ENCODE results near the gene KDM4C.

- TF ChIP-seq CTCF (IDR thresholded peaks at IDR 0.05) (no peak), POLR2A (IDR thresholded peaks at IDR 0.05) (no peak), EP300 (IDR thresholded peaks at IDR 0.05) (no peak), POLR2AphosphoS5 (IDR thresholded peaks at IDR 0.05) (no peak)
These were observed 126.3 kb downstream of the KDM4C start for GRCh38 chr9:6884101-6884500.
